Tibial nerve (tissue), 4 donors: ENCODE results near the gene NEMF.

Experiments used
- EP300 ChIP-seq, 2 donors: sonication (generic); formaldehyde crosslinking; IDR thresholded peaks; one replicate each; pipeline ENCODE4 v1.6.1; 2017; ENCODE audit warnings: antibody characterized with exemption in 2 of 2, mild to moderate bottlenecking in 1 of 2
- POLR2A ChIP-seq, 2 donors: fragments of 450-650 bp; IDR thresholded peaks; one replicate each; pipeline ENCODE4 v1.6.1; 2017; ENCODE audit warnings: antibody characterized with exemption in 2 of 2, mild to moderate bottlenecking in 2 of 2, moderate library complexity in 2 of 2
- TF ChIP-seq, protein P1 (sequence below), 5 experiments: fragments of 200-600 bp in 3 of 5; fragments of 450-650 bp in 2 of 5; sonication (generic) in 3 of 5; IDR thresholded peaks; one replicate each; pipeline ENCODE4 v1.5.1; 2016 to 2019; ENCODE audit warnings: antibody characterized with exemption in 5 of 5, mild to moderate bottlenecking in 3 of 5, moderate library complexity in 2 of 5

DNA sequence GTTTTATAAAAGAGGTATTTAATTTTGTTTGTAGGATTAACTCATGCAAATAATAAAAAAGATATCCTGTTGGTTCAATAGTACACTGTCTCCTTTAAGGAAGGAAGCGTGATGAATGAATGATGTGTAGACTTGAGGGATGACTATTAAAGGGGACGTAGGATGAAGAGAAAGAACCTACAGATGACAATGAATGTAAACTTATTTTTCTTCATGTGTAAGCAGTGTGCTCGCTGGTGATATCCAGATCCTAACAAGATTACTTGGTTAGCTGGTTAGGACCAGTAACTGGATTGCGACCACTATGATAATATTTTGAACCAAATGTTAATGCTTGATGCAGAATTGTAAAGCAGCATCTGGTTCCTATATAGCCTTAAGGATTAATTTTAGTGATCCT is 42.9 kb upstream of the NEMF start:
- TF ChIP-seq, protein P1, sequence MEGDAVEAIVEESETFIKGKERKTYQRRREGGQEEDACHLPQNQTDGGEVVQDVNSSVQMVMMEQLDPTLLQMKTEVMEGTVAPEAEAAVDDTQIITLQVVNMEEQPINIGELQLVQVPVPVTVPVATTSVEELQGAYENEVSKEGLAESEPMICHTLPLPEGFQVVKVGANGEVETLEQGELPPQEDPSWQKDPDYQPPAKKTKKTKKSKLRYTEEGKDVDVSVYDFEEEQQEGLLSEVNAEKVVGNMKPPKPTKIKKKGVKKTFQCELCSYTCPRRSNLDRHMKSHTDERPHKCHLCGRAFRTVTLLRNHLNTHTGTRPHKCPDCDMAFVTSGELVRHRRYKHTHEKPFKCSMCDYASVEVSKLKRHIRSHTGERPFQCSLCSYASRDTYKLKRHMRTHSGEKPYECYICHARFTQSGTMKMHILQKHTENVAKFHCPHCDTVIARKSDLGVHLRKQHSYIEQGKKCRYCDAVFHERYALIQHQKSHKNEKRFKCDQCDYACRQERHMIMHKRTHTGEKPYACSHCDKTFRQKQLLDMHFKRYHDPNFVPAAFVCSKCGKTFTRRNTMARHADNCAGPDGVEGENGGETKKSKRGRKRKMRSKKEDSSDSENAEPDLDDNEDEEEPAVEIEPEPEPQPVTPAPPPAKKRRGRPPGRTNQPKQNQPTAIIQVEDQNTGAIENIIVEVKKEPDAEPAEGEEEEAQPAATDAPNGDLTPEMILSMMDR (IDR thresholded peaks at IDR 0.05) = no peak
- TF ChIP-seq POLR2A (IDR thresholded peaks at IDR 0.05) (no peak), EP300 (IDR thresholded peaks at IDR 0.05) (no peak)
